Measurements from ENCODE around the gene WDR26. TPM values are rescaled to one million over a fixed set of nuclear protein-coding genes. Genes with fewer than 3 reads are reported as not detected.

The WDR26 gene
- total and polyA plus RNA-seq, 8 donors: 17.6 to 40.9 (median 22.1) TPM

DNA sequence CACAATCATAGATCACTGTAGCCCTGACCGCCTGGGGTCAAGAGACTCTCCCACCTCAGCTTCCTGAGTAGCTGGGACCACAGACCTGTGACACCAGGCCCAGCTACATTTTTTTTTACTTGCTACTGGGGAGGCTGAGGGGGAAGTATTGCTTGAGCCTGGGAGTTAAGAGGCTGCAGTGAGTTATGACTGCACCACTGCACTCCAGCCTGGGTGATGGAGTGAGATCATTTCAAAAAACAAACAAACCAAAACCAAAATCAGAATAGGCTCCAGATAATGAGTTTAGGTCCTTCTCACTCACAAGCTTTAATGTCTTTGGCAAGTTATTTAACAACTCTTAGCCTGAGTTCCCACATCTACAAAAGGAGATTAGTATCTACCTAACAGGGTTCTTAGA lies 22.8 kb downstream of the WDR26 start:
- Histone ChIP-seq H3K27ac (no peak overlapping the region), H3K4me1 (no peaks in the 10 kb centered on the region), H3K4me3 (no peak overlapping the region), H3K27me3 (no peaks in the 10 kb centered on the region), H3K36me3 (peaks cover 0 to 40% (median 12%) of the 10 kb centered on the region in 3 donors), H3K9me3 (no peaks in the 10 kb centered on the region)
- TF ChIP-seq, protein P1, sequence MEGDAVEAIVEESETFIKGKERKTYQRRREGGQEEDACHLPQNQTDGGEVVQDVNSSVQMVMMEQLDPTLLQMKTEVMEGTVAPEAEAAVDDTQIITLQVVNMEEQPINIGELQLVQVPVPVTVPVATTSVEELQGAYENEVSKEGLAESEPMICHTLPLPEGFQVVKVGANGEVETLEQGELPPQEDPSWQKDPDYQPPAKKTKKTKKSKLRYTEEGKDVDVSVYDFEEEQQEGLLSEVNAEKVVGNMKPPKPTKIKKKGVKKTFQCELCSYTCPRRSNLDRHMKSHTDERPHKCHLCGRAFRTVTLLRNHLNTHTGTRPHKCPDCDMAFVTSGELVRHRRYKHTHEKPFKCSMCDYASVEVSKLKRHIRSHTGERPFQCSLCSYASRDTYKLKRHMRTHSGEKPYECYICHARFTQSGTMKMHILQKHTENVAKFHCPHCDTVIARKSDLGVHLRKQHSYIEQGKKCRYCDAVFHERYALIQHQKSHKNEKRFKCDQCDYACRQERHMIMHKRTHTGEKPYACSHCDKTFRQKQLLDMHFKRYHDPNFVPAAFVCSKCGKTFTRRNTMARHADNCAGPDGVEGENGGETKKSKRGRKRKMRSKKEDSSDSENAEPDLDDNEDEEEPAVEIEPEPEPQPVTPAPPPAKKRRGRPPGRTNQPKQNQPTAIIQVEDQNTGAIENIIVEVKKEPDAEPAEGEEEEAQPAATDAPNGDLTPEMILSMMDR (IDR thresholded peaks at IDR 0.05): no peak
- ATAC-seq: no peak
- no peak for FAIRE-seq
- 95 to 100% methylated on average over 1 of the region's 1 CpG for WGBS, 2 donors
- intact Hi-C loops (cut with DNase I): no loop called here
- no peak for DNase-seq

DNA sequence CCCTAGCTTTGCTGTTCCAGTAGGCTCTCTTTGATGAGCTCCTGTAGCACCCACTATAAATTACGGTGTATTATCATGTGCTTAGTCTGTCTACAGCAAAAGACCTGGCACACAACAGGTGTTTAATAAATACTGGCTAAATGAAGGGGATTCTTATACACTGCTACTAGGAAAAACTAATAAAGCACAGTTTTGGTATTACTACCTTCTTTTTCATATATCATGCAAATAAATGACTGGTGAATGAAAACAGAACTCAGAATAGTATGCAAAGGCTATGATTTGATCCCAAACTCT lies 26.4 kb downstream of the WDR26 start:
- Histone ChIP-seq H3K27ac (no peak overlapping the region), H3K9me3 (no peaks in the 10 kb centered on the region), H3K27me3 (no peaks in the 10 kb centered on the region), H3K36me3 (peaks cover 0 to 62% (median 10%) of the 10 kb centered on the region in 3 donors), H3K4me3 (no peak overlapping the region), H3K4me1 (no peaks in the 10 kb centered on the region)
- FAIRE-seq (no peak), ATAC-seq (no peak), DNase-seq (no peak)
- 95 to 98% methylated on average over 1 of the region's 1 CpG for WGBS, 2 donors
- TF ChIP-seq, protein P1 (IDR thresholded peaks at IDR 0.05): no peak
- intact Hi-C loops (cut with DNase I): no loop called here

DNA sequence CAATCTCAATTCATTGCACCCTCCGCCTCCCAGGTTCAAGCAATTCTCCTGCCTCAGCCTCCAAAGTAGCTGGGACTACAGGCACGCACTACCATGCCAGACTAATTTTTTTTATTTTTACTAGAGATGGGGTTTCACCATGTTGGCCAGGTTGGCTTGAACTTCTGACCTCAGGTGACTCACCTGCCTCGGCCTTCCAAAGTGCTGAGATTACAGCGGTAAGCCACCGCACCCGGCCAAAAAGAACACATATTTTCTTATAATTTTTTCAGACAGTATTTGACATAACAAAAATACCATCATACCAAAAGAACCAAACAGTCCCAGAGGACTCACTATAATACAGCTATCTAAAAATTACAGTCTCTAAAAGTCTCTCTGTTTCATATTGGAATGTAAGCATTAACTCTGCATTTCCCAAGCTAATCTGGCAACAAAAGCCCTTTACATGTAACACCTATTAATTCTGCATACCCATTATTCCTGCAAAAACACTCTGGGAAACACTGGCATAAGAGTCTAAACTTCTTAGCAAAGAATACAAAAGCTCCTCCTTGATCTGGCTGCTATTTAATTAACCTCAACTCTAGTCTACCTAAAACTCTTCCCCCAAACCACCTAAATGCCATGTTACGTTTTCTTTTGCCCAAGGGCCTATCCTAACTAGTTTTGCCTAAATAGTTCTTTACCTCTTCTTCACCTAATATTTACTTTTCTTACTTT lies 26.9 kb downstream of the WDR26 start:
- peaks cover 0 to 67% (median 14%) of the 10 kb centered on the region in 3 donors for H3K36me3 ChIP-seq

DNA sequence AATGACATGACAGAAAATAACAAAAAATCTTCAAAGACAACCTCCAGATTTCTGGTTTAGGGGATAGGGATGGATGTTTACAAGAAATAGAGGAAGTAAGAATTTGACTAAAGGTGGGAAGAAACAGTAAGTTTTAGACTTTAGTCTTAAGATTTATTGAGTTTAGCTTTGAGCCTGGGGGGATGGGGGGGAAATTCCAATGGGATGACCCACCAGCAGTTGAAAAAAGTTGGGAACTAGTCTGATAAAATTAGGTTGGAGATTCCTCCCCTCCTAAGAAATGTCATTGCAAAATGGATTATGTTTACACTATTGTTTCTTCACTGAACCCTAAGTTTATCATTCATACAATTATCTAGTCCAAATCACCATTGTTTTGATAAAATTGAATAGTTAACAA lies 28.4 kb downstream of the WDR26 start:
- FAIRE-seq (no peak), ATAC-seq (no peak), DNase-seq (no peak)
- intact Hi-C loops (cut with DNase I): no loop called here
- peaks cover 0 to 74% (median 14%) of the 10 kb centered on the region in 3 donors for H3K36me3 ChIP-seq
- no peaks in the 10 kb centered on the region for H3K27me3 ChIP-seq
- no peak overlapping the region for H3K27ac ChIP-seq
- TF ChIP-seq, protein P1 (IDR thresholded peaks at IDR 0.05): no peak
- H3K4me3 ChIP-seq: no peak overlapping the region
- no peaks in the 10 kb centered on the region for H3K9me3 ChIP-seq
- H3K4me1 ChIP-seq: no peaks in the 10 kb centered on the region

More for the DNA sequence above, 26.9 kb downstream of the WDR26 start:
- intact Hi-C loops (cut with DNase I): no loop called here
- 59 to 73% methylated on average over 7 of the region's 7 CpGs for WGBS, 2 donors
- TF ChIP-seq, protein P1 (IDR thresholded peaks at IDR 0.05): no peak
- peak in 1 of 6 donors; percentile 41 for DNase-seq
- no peak for FAIRE-seq
- Histone ChIP-seq H3K27me3 (no peaks in the 10 kb centered on the region), H3K4me3 (no peak overlapping the region), H3K4me1 (no peaks in the 10 kb centered on the region), H3K9me3 (no peaks in the 10 kb centered on the region), H3K27ac (no peak overlapping the region)
- peak in 1 of 4 donors; percentile 24 for ATAC-seq

DNA sequence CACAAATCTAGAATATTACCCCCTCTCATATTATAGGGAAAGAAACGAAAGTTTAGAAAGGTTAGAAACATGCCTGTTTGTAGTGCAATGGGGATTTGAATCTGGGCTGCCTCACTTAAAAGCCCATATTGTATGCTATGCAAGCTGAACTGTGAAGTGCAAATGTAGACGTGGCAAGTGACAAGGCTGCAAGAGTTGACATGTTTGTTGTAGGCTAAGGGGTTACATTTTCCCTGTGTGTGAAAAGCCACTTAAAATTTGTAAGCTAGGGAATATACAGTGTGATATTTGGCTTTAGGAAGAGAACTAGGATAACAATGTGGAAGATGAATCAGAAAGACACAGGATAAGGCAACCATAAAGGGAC lies 29.0 kb downstream of the WDR26 start:
- no peaks in the 10 kb centered on the region for H3K4me1 ChIP-seq
- no peak for DNase-seq
- TF ChIP-seq, protein P1 (IDR thresholded peaks at IDR 0.05): no peak
- no peak for FAIRE-seq
- 88 to 92% methylated on average over 2 of the region's 2 CpGs for WGBS, 2 donors
- H3K9me3 ChIP-seq: no peaks in the 10 kb centered on the region
- intact Hi-C loops (cut with DNase I): no loop called here
- no peak overlapping the region for H3K27ac ChIP-seq
- H3K4me3 ChIP-seq: no peak overlapping the region
- no peak for ATAC-seq
- no peaks in the 10 kb centered on the region for H3K27me3 ChIP-seq
- H3K36me3 ChIP-seq: peaks cover 0 to 79% (median 10%) of the 10 kb centered on the region in 3 donors
